Stimulated activated CD8-positive, alpha-beta memory T cell treated with anti-CD3 and anti-CD28 coated beads, Interleukin-15, amount 100 ng/mL, for 4 hours (primary cell): Measurements from ENCODE around the gene DSTN.
"Not testable (repeated sequence)": the region's sequence is repeated elsewhere in the genome, so short reads cannot be mapped to it uniquely, and the experiment has no call there.

Source experiments
- DNase-seq, 2 donors: peaks; one replicate each; pipeline ENCODE4 v3.0.0-alpha.2; 2020; ENCODE audit warnings: low read depth in 2 of 2

Gene DSTN

DNA sequence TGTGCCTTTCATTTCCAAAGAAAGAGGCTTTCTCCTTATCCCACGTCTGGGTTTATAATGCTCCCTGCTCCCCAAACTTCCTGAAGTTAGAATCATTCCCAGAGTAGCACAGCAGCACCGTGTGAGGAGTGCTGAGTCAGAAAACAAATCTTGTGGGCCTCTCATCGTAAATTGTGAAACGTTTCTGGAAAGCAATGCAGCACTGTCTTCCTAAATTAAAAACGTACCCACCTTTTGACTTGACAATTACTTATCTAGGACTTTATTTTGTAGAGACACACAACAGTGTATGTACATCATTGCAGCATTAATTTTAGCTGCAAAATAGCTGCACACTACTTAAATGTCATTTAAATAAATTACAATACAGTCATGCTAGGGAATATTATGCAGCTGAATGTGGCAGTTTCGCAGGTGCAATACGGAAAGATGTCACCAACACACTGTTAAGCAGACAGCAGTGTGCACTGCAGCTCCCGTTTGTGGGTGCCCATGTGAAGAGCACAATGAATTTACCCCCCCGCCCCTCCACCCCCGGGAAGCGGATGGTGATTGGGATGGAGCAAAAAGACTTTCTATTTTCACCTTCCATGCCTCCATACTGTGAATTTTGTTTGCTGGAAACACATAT, 81.4 kb downstream of the DSTN start:
- DNase-seq: no peak

DNA sequence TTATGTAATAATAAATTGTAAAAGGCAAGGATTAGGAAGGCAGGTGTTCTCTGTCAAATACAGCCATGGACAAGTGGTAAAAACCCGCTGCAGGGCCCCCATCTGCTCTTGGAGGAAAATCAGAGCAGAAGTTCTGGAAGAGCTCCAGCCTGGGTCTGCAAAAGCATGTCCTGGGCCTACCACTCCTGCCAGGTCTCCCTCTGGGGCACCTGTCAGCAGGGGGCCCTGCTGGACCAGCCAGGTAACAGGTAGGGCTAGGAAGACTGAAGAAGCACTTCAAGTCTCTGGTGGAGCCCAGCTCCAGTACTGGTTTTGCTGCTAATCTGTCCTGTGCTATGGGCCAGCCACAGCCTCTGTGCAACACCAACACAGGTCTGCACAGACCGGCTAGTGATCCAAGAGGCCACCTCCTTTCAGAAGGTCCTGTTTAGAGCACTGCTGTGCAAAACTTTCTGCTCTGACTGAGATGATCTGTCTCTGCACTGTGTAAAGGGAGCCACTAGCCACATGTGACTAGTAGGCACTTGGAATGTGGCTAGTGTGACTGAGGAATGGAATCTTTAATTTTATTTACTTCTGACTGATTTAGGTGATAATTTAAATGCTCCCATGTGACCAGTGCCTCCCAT, 82.0 kb downstream of the DSTN start:
- DNase-seq: no peak

GRCh38 chr20:17652411-17652810, 82.5 kb downstream of the DSTN start:
- no peak for DNase-seq

DNA sequence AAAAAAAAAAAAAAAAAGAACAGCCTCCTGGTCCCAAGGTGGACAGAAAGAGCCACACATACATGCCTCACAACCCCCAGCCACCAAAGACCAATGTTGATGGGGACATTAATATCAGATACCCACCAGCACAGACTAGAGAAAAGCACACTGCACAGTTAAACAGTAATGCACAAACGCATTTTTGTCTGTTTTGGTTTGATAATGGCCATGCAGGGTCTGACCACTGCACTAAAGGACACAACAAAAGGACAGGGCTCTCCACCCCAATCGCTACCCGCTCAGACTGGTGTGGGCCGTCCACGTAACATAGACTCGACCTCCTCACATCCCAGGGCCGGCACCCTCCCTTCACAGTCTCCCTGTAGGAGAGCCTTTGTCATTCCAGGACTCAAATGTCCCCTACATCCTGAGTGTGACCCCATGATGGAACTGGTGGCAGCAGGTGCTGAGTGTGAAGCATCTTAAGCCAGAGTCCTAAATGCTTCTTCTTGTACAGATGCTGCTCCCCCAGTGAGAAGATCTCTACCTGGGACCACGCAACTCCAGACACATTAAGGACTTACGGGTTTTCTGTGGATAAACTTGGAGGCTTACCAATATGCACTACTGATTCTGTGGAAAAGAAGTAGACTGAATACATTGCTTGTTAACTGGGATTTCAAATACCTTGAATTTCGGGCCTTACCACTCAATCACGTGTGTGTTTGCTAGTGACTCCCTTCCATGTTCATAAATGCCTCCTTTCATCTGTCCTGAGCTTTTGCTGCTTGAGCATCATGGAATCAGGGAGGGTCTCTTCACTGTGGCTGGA, 84.2 kb downstream of the DSTN start:
- no peak for DNase-seq

DNA sequence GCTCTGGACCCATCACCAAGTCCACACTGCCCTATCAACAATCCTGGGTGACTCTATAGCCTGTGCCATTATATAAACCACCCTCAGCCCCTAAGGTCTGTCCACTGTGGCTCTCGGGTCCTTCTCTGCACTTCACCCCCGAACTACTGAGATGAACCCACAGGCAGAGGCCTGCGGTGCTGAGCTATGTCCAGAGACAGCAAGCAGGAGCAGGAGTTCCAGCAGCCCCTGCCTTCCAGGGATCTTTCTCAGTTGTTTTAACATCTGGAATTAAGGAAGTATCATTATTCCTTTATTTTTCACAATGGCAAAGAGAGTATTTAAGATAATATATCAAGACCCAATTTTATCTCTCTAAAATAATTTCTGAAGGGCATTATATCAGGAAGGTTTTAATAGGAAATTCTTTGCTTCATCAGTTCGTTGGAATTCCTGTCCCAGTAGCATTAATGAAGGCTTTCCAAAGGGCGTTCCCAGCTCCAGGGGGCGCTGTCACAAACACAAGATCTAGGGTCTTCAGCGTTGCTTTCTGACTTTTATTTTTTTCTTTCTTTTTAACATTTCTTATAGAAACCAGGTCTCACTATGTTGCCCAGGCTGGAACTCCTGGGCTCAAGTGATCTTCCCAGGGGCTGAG, 84.9 kb downstream of the DSTN start:
- no peak for DNase-seq

DNA sequence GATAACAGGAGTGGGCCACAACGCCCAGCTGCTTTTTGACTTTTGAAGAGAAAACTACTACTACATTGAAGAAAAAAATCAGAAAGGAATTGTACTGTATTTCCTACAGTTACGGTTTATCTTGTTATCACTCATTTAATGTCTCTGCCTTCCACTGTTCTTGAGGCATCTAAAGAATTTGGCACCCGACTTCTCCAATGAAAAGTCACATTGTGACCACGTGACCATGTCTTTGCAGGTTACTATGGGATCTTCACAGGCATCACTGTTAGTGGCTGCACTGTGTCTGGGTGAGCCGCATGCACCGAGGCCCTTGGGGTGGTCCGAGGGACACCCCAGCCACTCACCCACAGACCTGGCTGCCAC, 85.4 kb downstream of the DSTN start:
- no peak for DNase-seq

GRCh38 chr20:17655865-17656479, 86.1 kb downstream of the DSTN start:
- no peak for DNase-seq

DNA sequence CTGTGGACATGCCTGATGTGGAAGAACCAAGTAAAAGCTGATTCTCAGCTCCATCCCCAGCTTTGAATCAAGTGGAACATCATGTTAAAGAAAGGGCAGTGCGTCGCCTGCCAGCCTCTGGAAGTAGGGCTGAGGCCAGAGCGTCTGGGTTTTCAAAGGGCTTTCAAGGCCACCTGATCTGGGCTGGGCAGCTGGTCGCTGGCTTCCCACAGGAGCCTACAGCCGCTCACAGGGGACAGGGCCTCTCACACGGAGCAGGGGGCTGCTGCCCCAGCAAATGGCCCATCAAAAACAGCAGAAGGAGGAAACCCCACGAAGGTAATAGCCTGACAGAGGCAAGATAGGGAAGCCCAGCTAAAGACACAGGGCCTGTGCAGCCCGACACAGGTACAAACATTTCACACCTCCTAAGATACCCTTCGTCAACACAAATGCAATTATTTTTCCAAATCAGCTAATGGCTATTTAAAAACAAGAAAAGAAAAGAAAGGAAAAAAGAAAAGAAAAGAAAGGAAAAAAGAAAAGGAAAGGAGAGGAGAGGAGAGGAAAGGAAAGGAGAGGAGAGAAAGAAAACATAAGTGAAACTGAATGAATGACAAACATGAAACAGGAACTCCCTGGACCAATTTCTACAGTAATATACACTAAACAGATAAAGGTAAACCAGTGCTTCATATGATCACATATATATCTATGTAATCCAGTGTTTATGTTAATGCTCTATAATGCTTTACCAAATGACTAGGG, 87.4 kb downstream of the DSTN start:
- no peak for DNase-seq

GRCh38 chr20:17657898-17658647, 88.2 kb downstream of the DSTN start:
- DNase-seq: no peak

GRCh38 chr20:17658648-17658993, 88.7 kb downstream of the DSTN start:
- no peak for DNase-seq

DNA sequence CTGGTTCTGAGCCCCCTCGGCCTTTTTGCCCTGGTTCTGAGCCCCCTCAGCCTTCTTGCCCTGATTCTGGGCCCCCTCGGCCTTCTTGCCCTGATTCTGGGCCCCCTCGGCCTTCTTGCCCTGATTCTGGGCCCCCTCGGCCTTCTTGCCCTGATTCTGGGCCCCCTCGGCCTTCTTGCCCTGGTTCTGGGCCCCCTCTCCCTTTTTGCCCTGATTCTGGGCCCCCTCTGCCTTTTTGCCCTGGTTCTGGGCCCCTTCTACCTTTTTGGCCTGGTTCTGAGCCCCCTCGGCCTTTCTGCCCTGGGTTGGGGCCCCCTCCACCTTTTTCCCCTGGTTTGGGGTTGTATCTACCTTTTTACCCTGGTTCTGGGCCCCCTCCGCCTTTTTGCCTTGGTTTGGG, 89.5 kb downstream of the DSTN start:
- not testable (repeated sequence) for DNase-seq
